Measurements from ENCODE around the gene DEPDC1B.

DNA sequence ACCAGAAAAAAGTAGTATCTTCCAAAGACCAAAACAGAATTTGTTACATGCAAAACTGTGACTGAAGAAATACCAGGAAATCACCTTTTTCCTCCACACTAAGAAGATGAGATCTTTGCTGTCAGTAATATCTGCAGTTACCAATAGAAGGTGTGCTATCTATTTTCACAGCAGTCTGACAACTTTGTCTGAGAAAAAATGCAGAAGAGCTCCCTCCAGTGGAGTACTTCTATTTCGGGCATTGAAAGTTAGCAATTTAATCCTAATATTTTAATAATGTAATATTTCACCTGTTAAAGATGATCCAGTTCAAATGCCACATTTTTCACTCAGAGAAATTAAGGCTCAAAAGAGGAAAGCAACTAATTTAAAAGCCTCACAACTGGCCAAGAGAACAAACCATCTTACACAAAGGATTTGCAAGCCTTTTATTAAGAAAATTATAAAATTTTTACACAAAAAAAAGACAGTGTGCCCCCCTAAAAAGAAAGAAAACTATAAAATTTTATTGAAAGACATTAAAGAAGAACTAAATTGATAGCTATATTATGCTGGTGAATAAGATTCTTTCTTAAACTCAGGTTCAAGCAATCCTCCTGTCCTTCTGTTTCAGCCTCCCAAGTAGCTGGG, 50.6 kb downstream of the DEPDC1B start:
- TF ChIP-seq, protein P1, sequence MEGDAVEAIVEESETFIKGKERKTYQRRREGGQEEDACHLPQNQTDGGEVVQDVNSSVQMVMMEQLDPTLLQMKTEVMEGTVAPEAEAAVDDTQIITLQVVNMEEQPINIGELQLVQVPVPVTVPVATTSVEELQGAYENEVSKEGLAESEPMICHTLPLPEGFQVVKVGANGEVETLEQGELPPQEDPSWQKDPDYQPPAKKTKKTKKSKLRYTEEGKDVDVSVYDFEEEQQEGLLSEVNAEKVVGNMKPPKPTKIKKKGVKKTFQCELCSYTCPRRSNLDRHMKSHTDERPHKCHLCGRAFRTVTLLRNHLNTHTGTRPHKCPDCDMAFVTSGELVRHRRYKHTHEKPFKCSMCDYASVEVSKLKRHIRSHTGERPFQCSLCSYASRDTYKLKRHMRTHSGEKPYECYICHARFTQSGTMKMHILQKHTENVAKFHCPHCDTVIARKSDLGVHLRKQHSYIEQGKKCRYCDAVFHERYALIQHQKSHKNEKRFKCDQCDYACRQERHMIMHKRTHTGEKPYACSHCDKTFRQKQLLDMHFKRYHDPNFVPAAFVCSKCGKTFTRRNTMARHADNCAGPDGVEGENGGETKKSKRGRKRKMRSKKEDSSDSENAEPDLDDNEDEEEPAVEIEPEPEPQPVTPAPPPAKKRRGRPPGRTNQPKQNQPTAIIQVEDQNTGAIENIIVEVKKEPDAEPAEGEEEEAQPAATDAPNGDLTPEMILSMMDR (conservative IDR thresholded peaks at IDR 0.05; ENCODE audit: low read depth in 2 of 2) = peak; percentile 61 to 88
- no peak for TF ChIP-seq EZH2 (IDR thresholded peaks at IDR 0.05; ENCODE audit: low read depth, unreplicated experiment)
- TF ChIP-seq POLR2AphosphoS5 (IDR thresholded peaks at IDR 0.05; ENCODE audit: low read depth) = no peak
- TF ChIP-seq, protein P2, sequence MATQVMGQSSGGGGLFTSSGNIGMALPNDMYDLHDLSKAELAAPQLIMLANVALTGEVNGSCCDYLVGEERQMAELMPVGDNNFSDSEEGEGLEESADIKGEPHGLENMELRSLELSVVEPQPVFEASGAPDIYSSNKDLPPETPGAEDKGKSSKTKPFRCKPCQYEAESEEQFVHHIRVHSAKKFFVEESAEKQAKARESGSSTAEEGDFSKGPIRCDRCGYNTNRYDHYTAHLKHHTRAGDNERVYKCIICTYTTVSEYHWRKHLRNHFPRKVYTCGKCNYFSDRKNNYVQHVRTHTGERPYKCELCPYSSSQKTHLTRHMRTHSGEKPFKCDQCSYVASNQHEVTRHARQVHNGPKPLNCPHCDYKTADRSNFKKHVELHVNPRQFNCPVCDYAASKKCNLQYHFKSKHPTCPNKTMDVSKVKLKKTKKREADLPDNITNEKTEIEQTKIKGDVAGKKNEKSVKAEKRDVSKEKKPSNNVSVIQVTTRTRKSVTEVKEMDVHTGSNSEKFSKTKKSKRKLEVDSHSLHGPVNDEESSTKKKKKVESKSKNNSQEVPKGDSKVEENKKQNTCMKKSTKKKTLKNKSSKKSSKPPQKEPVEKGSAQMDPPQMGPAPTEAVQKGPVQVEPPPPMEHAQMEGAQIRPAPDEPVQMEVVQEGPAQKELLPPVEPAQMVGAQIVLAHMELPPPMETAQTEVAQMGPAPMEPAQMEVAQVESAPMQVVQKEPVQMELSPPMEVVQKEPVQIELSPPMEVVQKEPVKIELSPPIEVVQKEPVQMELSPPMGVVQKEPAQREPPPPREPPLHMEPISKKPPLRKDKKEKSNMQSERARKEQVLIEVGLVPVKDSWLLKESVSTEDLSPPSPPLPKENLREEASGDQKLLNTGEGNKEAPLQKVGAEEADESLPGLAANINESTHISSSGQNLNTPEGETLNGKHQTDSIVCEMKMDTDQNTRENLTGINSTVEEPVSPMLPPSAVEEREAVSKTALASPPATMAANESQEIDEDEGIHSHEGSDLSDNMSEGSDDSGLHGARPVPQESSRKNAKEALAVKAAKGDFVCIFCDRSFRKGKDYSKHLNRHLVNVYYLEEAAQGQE (IDR thresholded peaks at IDR 0.05; ENCODE audit: unreplicated experiment) = no peak
- no peak for TF ChIP-seq JUNB (IDR thresholded peaks at IDR 0.05; ENCODE audit: unreplicated experiment)
- no peak for TF ChIP-seq EZH2phosphoT487 (IDR thresholded peaks at IDR 0.05; ENCODE audit: unreplicated experiment)
- no peak for TF ChIP-seq CREB1 (CRISPR knock-in tag; IDR thresholded peaks at IDR 0.05; ENCODE audit: low read depth)
- no peak for TF ChIP-seq ZNF114 (CRISPR knock-in tag; IDR thresholded peaks at IDR 0.05)
- no peak for TF ChIP-seq STAT1 (IDR thresholded peaks at IDR 0.05; ENCODE audit: unreplicated experiment)
- TF ChIP-seq, protein P3, sequence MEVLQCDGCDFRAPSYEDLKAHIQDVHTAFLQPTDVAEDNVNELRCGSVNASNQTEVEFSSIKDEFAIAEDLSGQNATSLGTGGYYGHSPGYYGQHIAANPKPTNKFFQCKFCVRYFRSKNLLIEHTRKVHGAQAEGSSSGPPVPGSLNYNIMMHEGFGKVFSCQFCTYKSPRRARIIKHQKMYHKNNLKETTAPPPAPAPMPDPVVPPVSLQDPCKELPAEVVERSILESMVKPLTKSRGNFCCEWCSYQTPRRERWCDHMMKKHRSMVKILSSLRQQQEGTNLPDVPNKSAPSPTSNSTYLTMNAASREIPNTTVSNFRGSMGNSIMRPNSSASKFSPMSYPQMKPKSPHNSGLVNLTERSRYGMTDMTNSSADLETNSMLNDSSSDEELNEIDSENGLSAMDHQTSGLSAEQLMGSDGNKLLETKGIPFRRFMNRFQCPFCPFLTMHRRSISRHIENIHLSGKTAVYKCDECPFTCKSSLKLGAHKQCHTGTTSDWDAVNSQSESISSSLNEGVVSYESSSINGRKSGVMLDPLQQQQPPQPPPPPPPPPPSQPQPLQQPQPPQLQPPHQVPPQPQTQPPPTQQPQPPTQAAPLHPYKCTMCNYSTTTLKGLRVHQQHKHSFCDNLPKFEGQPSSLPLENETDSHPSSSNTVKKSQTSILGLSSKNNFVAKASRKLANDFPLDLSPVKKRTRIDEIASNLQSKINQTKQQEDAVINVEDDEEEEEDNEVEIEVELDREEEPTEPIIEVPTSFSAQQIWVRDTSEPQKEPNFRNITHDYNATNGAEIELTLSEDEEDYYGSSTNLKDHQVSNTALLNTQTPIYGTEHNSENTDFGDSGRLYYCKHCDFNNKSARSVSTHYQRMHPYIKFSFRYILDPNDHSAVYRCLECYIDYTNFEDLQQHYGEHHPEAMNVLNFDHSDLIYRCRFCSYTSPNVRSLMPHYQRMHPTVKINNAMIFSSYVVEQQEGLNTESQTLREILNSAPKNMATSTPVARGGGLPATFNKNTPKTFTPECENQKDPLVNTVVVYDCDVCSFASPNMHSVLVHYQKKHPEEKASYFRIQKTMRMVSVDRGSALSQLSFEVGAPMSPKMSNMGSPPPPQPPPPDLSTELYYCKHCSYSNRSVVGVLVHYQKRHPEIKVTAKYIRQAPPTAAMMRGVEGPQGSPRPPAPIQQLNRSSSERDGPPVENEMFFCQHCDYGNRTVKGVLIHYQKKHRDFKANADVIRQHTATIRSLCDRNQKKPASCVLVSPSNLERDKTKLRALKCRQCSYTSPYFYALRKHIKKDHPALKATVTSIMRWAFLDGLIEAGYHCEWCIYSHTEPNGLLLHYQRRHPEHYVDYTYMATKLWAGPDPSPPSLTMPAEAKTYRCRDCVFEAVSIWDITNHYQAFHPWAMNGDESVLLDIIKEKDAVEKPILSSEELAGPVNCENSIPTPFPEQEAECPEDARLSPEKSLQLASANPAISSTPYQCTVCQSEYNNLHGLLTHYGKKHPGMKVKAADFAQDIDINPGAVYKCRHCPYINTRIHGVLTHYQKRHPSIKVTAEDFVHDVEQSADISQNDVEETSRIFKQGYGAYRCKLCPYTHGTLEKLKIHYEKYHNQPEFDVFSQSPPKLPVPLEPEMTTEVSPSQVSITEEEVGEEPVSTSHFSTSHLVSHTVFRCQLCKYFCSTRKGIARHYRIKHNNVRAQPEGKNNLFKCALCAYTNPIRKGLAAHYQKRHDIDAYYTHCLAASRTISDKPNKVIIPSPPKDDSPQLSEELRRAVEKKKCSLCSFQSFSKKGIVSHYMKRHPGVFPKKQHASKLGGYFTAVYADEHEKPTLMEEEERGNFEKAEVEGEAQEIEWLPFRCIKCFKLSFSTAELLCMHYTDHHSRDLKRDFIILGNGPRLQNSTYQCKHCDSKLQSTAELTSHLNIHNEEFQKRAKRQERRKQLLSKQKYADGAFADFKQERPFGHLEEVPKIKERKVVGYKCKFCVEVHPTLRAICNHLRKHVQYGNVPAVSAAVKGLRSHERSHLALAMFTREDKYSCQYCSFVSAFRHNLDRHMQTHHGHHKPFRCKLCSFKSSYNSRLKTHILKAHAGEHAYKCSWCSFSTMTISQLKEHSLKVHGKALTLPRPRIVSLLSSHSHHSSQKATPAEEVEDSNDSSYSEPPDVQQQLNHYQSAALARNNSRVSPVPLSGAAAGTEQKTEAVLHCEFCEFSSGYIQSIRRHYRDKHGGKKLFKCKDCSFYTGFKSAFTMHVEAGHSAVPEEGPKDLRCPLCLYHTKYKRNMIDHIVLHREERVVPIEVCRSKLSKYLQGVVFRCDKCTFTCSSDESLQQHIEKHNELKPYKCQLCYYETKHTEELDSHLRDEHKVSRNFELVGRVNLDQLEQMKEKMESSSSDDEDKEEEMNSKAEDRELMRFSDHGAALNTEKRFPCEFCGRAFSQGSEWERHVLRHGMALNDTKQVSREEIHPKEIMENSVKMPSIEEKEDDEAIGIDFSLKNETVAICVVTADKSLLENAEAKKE (CRISPR knock-in tag; IDR thresholded peaks at IDR 0.05) = no peak
- TF ChIP-seq, protein P4, sequence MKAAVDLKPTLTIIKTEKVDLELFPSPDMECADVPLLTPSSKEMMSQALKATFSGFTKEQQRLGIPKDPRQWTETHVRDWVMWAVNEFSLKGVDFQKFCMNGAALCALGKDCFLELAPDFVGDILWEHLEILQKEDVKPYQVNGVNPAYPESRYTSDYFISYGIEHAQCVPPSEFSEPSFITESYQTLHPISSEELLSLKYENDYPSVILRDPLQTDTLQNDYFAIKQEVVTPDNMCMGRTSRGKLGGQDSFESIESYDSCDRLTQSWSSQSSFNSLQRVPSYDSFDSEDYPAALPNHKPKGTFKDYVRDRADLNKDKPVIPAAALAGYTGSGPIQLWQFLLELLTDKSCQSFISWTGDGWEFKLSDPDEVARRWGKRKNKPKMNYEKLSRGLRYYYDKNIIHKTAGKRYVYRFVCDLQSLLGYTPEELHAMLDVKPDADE (IDR thresholded peaks at IDR 0.05) = no peak
- no peak for TF ChIP-seq ZNF331 (CRISPR knock-in tag; IDR thresholded peaks at IDR 0.05; ENCODE audit: low read depth)

Data from GM23338 (cell line).